Esophagus squamous epithelium (tissue), 5 donors: Measurements from ENCODE around the gene NEUROG1. TPM values are rescaled to one million over a fixed set of nuclear protein-coding genes. Genes with fewer than 3 reads are reported as not detected.

ENCODE experiments used
- DNase-seq: peaks from one replicate; lab custom pipeline; 2025; lab: John Stamatoyannopoulos, UW
- H3K27ac ChIP-seq, 4 donors: fragments of 200-600 bp; sonication (generic); one replicate each; pipeline ENCODE4 v1.5.1; 2016 to 2019; ENCODE audit warnings: mild to moderate bottlenecking in 1 of 4
- H3K27me3 ChIP-seq, 4 donors: fragments of 200-600 bp; sonication (generic); 1 replicate in 3 of 4; 2 replicates in 1 of 4; pipeline versions ENCODE4 v1.5.1 to v1.6.0; 2017 to 2021; ENCODE audit warnings: antibody characterized with exemption in 1 of 4
- H3K36me3 ChIP-seq, 3 donors: fragments of 200-600 bp; sonication (generic); one replicate each; pipeline ENCODE4 v1.5.1; 2016 to 2019
- H3K4me1 ChIP-seq, 3 donors: fragments of 200-600 bp; sonication (generic); one replicate each; pipeline ENCODE4 v1.5.1; 2017 to 2019
- H3K4me3 ChIP-seq, 4 donors: fragments of 200-600 bp; sonication (generic); 1 replicate in 3 of 4; 2 replicates in 1 of 4; pipeline ENCODE4 v1.5.1; 2016 to 2019; ENCODE audit warnings: mild to moderate bottlenecking in 2 of 4, moderate library complexity in 1 of 4
- H3K9me3 ChIP-seq, 3 donors: fragments of 200-600 bp; sonication (generic); one replicate each; pipeline ENCODE4 v1.5.1; 2016 to 2019
- CTCF ChIP-seq, 6 experiments: fragments of 450-650 bp in 4 of 6; fragments of 200-600 bp in 2 of 6; sonication (generic) in 2 of 6; IDR thresholded peaks; one replicate each; pipeline ENCODE4 v1.5.1; 2016 to 2019; ENCODE audit warnings: antibody characterized with exemption in 6 of 6, mild to moderate bottlenecking in 4 of 6, moderate library complexity in 4 of 6
- POLR2A ChIP-seq, 4 donors: fragments of 450-650 bp; IDR thresholded peaks; one replicate each; pipeline ENCODE4 v1.6.1; 2017; ENCODE audit warnings: antibody characterized with exemption in 4 of 4, mild to moderate bottlenecking in 4 of 4, moderate library complexity in 3 of 4
- WGBS, 2 donors: methylation state at CpG; one replicate each; pipeline ENCODE4 v1.1.5; 2018; 5-methylcytosine and 5-hydroxymethylcytosine counted together
- intact Hi-C: fragments of 100-400 bp; cut with DNase I; formaldehyde crosslinking; loops from one replicate; pipeline ENCODE4 v1.15.0; 2022
- total RNA-seq, 4 donors: library from RNA; depleted of rRNA; stranded (reverse); fragments of >200 nt; gene quantifications; one replicate each; pipeline ENCODE4 v1.1.0, GENCODE V29; 2016
- donor health status: DM: yes; HTN: yes; CAD: no.

Gene NEUROG1
- not detected for total RNA-seq

GRCh38 chr5:135535820-135536801 is at the start of gene NEUROG1:
TSS of gene NEUROG1 (minus strand) at chr5:135535964. CDS start at chr5:135535690, 274 bp downstream.
- intact Hi-C loops = no loop called here
- Histone ChIP-seq H3K4me3 (peak within 1 kb of the TSS; percentile 5 to 54 (median 25)), H3K27ac (no peak within 1 kb of the TSS), H3K36me3 (no peaks in the 10 kb centered on the region), H3K9me3 (no peaks in the 10 kb centered on the region), H3K27me3 (peaks cover 11 to 100% (median 15%) of the 10 kb centered on the region in 4 donors), H3K4me1 (peaks cover 12 to 27% (median 12%) of the 10 kb centered on the region in 3 donors)
- TF ChIP-seq POLR2A (IDR thresholded peaks at IDR 0.05) = no peak
- no peak for TF ChIP-seq CTCF (IDR thresholded peaks at IDR 0.05)
- no peak for DNase-seq
- 23 to 63% methylated on average over 7 to 12 of the region's 74 CpGs for WGBS, 2 donors

GRCh38 chr5:135584918-135585317 is 49.2 kb upstream of the NEUROG1 start:
- WGBS, 2 donors = 92 to 94% methylated on average over 6 of the region's 6 CpGs
- no peak for DNase-seq
- intact Hi-C loops = no loop called here
- no peaks in the 10 kb centered on the region for H3K4me1 ChIP-seq
- no peaks in the 10 kb centered on the region for H3K36me3 ChIP-seq
- TF ChIP-seq POLR2A (IDR thresholded peaks at IDR 0.05) (no peak), CTCF (IDR thresholded peaks at IDR 0.05) (no peak)
- H3K4me3 ChIP-seq = no peak overlapping the region
- H3K27ac ChIP-seq = no peak overlapping the region
- H3K27me3 ChIP-seq = peaks cover 0 to 48% (median 2%) of the 10 kb centered on the region in 4 donors
- H3K9me3 ChIP-seq = no peaks in the 10 kb centered on the region

GRCh38 chr5:135584276-135584675 is 48.5 kb upstream of the NEUROG1 start:
- Histone ChIP-seq H3K27me3 (peaks cover 0 to 54% (median 2%) of the 10 kb centered on the region in 4 donors), H3K9me3 (no peaks in the 10 kb centered on the region), H3K4me1 (peaks cover 0 to 5% (median 0%) of the 10 kb centered on the region in 3 donors), H3K4me3 (no peak overlapping the region), H3K36me3 (no peaks in the 10 kb centered on the region), H3K27ac (no peak overlapping the region)
- intact Hi-C loops = no loop called here
- 85 to 88% methylated on average over 2 of the region's 2 CpGs for WGBS, 2 donors
- TF ChIP-seq CTCF (IDR thresholded peaks at IDR 0.05) (no peak), POLR2A (IDR thresholded peaks at IDR 0.05) (no peak)
- DNase-seq = no peak

- Histone ChIP-seq H3K27ac (no peak overlapping the region), H3K9me3 (no peaks in the 10 kb centered on the region), H3K36me3 (no peaks in the 10 kb centered on the region), H3K27me3 (peaks cover 0 to 74% (median 5%) of the 10 kb centered on the region in 4 donors), H3K4me3 (no peak overlapping the region), H3K4me1 (peaks cover 6 to 25% (median 8%) of the 10 kb centered on the region in 3 donors)
- WGBS, 2 donors = 63 to 85% methylated on average over 6 of the region's 6 CpGs
- DNase-seq = no peak
- intact Hi-C loops = no loop called here
- TF ChIP-seq POLR2A (IDR thresholded peaks at IDR 0.05) (no peak), CTCF (IDR thresholded peaks at IDR 0.05) (no peak)
Measured at GRCh38 chr5:135582099-135582781, 46.5 kb upstream of the NEUROG1 start.
